MM.1S (cell line): ENCODE data around the gene CORO1C.
"Not testable (repeated sequence)": the region's sequence is repeated elsewhere in the genome, so short reads cannot be mapped to it uniquely, and the experiment has no call there.

ENCODE experiments used
- DNase-seq: peaks from one replicate; pipeline ENCODE4 v3.0.0-alpha.2; 2015
- H2AFZ ChIP-seq: fragments of 300-600 bp; sonication (generic); 2 replicates; pipeline ENCODE4 v1.6.0; 2016; ENCODE audit warnings: antibody characterized with exemption, low read length
- H3F3A ChIP-seq: fragments of 300-600 bp; sonication (generic); 2 replicates; pipeline ENCODE4 v1.6.1; 2016; ENCODE audit warnings: mild to moderate bottlenecking, antibody characterized with exemption, low read length, moderate library complexity, mixed read lengths; ENCODE audit not compliant: insufficient read depth
- H3K27ac ChIP-seq: fragments of 300-600 bp; sonication (generic); 2 replicates; pipeline ENCODE4 v1.5.1; 2016; ENCODE audit warnings: mild to moderate bottlenecking, low read length
- H3K27me3 ChIP-seq: fragments of 300-600 bp; sonication (generic); replicated peaks from 2 replicates; pipeline ENCODE4 v1.6.0; 2016; ENCODE audit warnings: low read length; ENCODE audit not compliant: insufficient read depth
- H3K36me3 ChIP-seq: fragments of 300-600 bp; sonication (generic); replicated peaks from 2 replicates; pipeline ENCODE4 v1.6.1; 2016; ENCODE audit warnings: mild to moderate bottlenecking, low read length, mixed read lengths; ENCODE audit not compliant: insufficient read depth
- H3K4me1 ChIP-seq: fragments of 300-600 bp; sonication (generic); 2 replicates; pipeline ENCODE4 v1.6.1; 2016; ENCODE audit warnings: low read length, mixed read lengths
- H3K4me2 ChIP-seq: fragments of 300-600 bp; sonication (generic); 2 replicates; pipeline ENCODE4 v1.6.0; 2016; ENCODE audit warnings: low read depth, low read length
- H3K4me3 ChIP-seq: fragments of 300-600 bp; sonication (generic); 2 replicates; pipeline ENCODE4 v1.5.1; 2016; ENCODE audit warnings: low read length, mixed read lengths
- H3K79me2 ChIP-seq: fragments of 300-600 bp; sonication (generic); 2 replicates; pipeline ENCODE4 v1.6.1; 2016; ENCODE audit warnings: mixed run types, low read length, mixed read lengths
- H3K9ac ChIP-seq: fragments of 300-600 bp; sonication (generic); 2 replicates; pipeline ENCODE4 v1.6.1; 2016; ENCODE audit warnings: low read length, mixed read lengths
- H3K9me2 ChIP-seq: fragments of 300-600 bp; sonication (generic); replicated peaks from 2 replicates; pipeline ENCODE4 v1.6.1; 2016; ENCODE audit warnings: mild to moderate bottlenecking, low read length, mixed read lengths; ENCODE audit not compliant: insufficient read depth
- H3K9me3 ChIP-seq: fragments of 300-600 bp; sonication (generic); replicated peaks from 2 replicates; pipeline ENCODE4 v1.6.1; 2016; ENCODE audit warnings: mild to moderate bottlenecking, low read length, mixed read lengths; ENCODE audit not compliant: insufficient read depth
- H4K20me1 ChIP-seq: fragments of 300-600 bp; sonication (generic); 2 replicates; pipeline ENCODE4 v1.6.1; 2016; ENCODE audit warnings: mild to moderate bottlenecking, low read length, moderate library complexity, mixed read lengths; ENCODE audit not compliant: insufficient read depth
- EZH2 ChIP-seq: fragments of 300-600 bp; sonication (generic); optimal IDR thresholded peaks from 2 replicates; pipeline ENCODE3; 2017; ENCODE audit warnings: low read depth, mild to moderate bottlenecking, antibody characterized with exemption, low read length, mixed read lengths
- EZH2phosphoT487 ChIP-seq: fragments of 300-600 bp; sonication (generic); IDR thresholded peaks from 2 replicates; pipeline ENCODE4 v1.6.1; 2018; ENCODE audit warnings: antibody characterized with exemption, low read length
- TF ChIP-seq, protein P1 (sequence below): fragments of 300-600 bp; sonication (generic); IDR thresholded peaks from 2 replicates; pipeline ENCODE4 v1.5.1; 2016; ENCODE audit warnings: antibody characterized with exemption, low read length, mixed read lengths

CORO1C gene

DNA sequence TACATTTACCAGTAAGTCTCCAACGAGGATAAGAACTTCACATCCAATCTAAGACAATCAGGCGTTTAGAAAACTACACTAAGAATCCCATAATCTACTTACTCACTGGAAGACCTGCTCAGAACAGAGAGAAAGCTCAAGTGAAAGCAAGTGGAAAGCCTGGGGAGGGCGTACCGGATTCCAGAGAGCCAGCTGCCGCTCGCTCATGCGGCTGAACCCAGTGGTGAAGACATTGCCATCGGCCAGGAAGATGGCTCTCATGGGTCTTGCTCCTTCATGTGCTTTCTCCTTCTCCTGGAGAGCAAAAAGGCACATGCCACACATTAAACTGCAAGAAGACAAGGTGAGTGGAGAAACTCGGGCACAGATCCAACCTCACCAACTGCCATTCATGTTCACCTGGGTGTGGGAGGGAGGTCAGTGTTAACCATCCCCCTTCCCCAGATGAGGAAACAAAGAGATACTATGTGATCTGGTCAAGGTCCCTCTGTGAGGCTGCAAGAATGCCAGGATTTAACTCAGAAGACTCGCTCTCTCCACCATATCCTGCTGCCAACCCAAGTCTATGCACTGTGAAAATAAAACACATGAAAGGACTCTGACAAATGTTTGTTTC, 74.1 kb downstream of the CORO1C start:
- no peak for TF ChIP-seq EZH2phosphoT487
- no peak for TF ChIP-seq EZH2
- TF ChIP-seq, protein P1, sequence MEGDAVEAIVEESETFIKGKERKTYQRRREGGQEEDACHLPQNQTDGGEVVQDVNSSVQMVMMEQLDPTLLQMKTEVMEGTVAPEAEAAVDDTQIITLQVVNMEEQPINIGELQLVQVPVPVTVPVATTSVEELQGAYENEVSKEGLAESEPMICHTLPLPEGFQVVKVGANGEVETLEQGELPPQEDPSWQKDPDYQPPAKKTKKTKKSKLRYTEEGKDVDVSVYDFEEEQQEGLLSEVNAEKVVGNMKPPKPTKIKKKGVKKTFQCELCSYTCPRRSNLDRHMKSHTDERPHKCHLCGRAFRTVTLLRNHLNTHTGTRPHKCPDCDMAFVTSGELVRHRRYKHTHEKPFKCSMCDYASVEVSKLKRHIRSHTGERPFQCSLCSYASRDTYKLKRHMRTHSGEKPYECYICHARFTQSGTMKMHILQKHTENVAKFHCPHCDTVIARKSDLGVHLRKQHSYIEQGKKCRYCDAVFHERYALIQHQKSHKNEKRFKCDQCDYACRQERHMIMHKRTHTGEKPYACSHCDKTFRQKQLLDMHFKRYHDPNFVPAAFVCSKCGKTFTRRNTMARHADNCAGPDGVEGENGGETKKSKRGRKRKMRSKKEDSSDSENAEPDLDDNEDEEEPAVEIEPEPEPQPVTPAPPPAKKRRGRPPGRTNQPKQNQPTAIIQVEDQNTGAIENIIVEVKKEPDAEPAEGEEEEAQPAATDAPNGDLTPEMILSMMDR: no peak
- no peak overlapping the region for H3K4me3 ChIP-seq
- no peak for DNase-seq
- H3K4me2 ChIP-seq: no peak overlapping the region
- H3K27me3 ChIP-seq: no peaks in the 10 kb centered on the region
- H3F3A ChIP-seq: no peaks in the 10 kb centered on the region; the same call in 1 of the 2 replicates
- H2AFZ ChIP-seq: no peak overlapping the region
- no peaks in the 10 kb centered on the region for H3K9me3 ChIP-seq
- H3K36me3 ChIP-seq: peaks cover 10% of the 10 kb centered on the region
- H3K9me2 ChIP-seq: no peaks in the 10 kb centered on the region
- peaks cover 63% of the 10 kb centered on the region for H3K79me2 ChIP-seq
- no peak overlapping the region for H3K9ac ChIP-seq
- no peaks in the 10 kb centered on the region for H4K20me1 ChIP-seq
- 0 out of 2 replicates have a peak, but pooled peaks cover 5% of the 10 kb centered on the region for H3K4me1 ChIP-seq
- no peak overlapping the region for H3K27ac ChIP-seq

DNA sequence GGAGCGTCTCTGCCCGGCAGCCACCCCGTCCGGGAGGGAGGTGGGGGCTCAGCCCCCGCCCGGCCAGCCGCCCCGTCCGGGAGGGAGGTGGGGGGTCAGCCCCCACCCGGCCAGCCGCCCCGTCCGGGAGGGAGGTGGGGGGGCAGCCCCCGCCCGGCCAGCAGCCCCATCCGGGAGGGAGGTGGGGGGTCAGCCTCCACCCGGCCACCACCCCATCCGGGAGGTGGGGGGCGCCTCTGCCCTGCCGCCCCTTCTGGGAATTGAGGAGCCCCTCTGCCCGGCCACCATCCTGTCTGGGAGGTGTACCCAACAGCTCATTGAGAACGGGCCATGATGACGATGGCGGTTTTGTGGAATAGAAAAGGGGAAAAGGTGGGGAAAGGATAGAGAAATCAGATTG, 75.1 kb downstream of the CORO1C start:
- not testable (repeated sequence) for H3K9me2 ChIP-seq, DNase-seq, H2AFZ ChIP-seq, H3K9ac ChIP-seq, H3K27me3 ChIP-seq, H3K27ac ChIP-seq, H4K20me1 ChIP-seq, H3K4me3 ChIP-seq, H3K4me1 ChIP-seq, H3K4me2 ChIP-seq, H3F3A ChIP-seq, H3K9me3 ChIP-seq
- Histone ChIP-seq H3K36me3 (peaks cover 10% of the 10 kb centered on the region), H3K79me2 (peaks cover 56% of the 10 kb centered on the region)

DNA sequence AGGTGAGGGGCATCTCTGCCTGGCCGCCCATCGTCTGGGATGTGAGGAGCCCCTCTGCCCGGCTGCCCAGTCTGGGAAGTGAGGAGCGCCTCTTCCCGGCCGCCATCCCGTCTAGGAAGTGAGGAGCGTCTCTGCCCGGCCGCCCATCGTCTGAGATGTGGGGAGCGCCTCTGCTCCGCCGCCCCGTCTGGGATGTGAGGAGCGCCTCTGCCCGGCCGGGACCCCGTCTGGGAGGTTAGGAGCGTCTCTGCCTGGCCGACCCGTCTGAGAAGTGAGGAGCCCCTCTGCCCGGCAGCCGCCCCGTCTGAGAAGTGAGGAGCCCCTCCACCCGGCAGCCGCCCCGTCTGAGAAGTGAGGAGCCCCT, 75.5 kb downstream of the CORO1C start:
- not testable (repeated sequence) for H3K27ac ChIP-seq, H3F3A ChIP-seq, H3K4me2 ChIP-seq, DNase-seq, H3K27me3 ChIP-seq, H2AFZ ChIP-seq, H3K9me2 ChIP-seq, H3K9ac ChIP-seq, H3K4me3 ChIP-seq, H3K4me1 ChIP-seq, H4K20me1 ChIP-seq, H3K9me3 ChIP-seq
- peaks cover 10% of the 10 kb centered on the region for H3K36me3 ChIP-seq
- H3K79me2 ChIP-seq: peaks cover 51% of the 10 kb centered on the region

DNA sequence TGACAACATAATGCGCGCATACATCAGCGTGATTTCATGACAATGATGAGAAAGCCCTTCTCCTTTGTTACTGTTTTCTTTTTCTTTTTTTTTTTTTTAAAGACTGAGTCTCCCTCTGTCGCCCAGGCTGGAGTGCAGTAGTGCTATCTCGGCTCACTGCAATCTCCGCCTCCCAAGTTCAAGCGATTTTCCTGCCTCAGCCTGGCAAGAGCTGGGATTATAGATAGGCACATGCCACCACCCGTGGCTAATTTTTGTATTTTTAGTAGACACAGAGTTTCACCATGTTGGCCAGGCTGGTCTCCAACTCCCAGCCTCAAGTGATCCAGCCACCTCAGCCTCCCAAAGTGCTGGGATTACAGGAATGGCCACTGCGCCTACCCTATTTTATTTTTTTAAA, 76.7 kb downstream of the CORO1C start:
- peaks cover 10% of the 10 kb centered on the region for H3K36me3 ChIP-seq
- H3K79me2 ChIP-seq: peaks cover 44% of the 10 kb centered on the region
- not testable (repeated sequence) for H3F3A ChIP-seq

DNA sequence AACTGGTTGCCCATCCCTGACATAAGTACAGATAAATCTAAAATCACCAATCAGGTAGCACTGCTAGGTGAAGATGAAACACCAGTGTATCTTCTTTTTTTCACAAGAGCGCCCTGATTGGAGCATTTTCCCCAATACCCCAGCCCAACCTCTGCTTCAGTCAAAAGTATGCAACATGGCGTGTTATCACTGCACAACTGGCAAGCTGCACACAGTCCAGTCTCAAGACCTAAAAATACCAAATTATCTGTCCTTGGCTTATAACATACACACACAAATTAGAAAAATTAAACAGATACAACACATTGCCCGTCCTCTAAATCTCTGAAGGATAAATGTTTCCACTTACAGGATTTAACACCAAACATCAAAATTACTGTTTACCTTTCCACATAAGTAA, 77.4 kb downstream of the CORO1C start:
- Histone ChIP-seq H3K9me2 (no peaks in the 10 kb centered on the region), H3K79me2 (peaks cover 40% of the 10 kb centered on the region), H4K20me1 (no peaks in the 10 kb centered on the region), H3K4me1 (no peaks in the 10 kb centered on the region), H3F3A (peaks cover 2% of the 10 kb centered on the region; the same call in 1 of the 2 replicates), H3K27me3 (no peaks in the 10 kb centered on the region), H3K27ac (no peak overlapping the region), H3K9me3 (no peaks in the 10 kb centered on the region), H3K9ac (no peak overlapping the region), H3K36me3 (peaks cover 11% of the 10 kb centered on the region), H3K4me2 (no peak overlapping the region), H3K4me3 (no peak overlapping the region), H2AFZ (no peak overlapping the region)
- no peak for DNase-seq
- TF ChIP-seq, protein P1: no peak
- TF ChIP-seq EZH2phosphoT487 (no peak), EZH2 (no peak)

More for the DNA sequence above, 76.7 kb downstream of the CORO1C start:
- not testable (repeated sequence) for H4K20me1 ChIP-seq, H3K9me3 ChIP-seq, H3K27me3 ChIP-seq, H3K9me2 ChIP-seq, H3K4me1 ChIP-seq, DNase-seq, H3K9ac ChIP-seq, H3K4me2 ChIP-seq, H3K27ac ChIP-seq, H3K4me3 ChIP-seq, H2AFZ ChIP-seq
